Transverse colon (tissue), 4 donors: ENCODE measurements around the gene CDCA8. TPM values are rescaled to one million over a fixed set of nuclear protein-coding genes. Genes with fewer than 3 reads are reported as not detected.

Experiments used
- DNase-seq: peaks from one replicate; pipeline ENCODE4 v3.0.0-alpha.2; 2019
- H3K27ac ChIP-seq, 4 donors: fragments of 200-600 bp; sonication (generic); 2 replicates each; pipeline ENCODE4 v1.5.1; 2016 to 2018; ENCODE audit warnings: inconsistent platforms in 4 of 4
- H3K27me3 ChIP-seq: fragments of 200-600 bp; sonication (generic); 2 replicates; pipeline ENCODE4 v1.5.1; 2017; ENCODE audit warnings: inconsistent platforms
- H3K36me3 ChIP-seq, 4 donors: fragments of 200-600 bp; sonication (generic); 2 replicates each; pipeline ENCODE4 v1.5.1; 2017 to 2019; ENCODE audit warnings: inconsistent platforms in 4 of 4
- H3K4me1 ChIP-seq, 4 donors: fragments of 200-600 bp; sonication (generic); 2 replicates each; pipeline ENCODE4 v1.5.1; 2017 to 2020; ENCODE audit warnings: inconsistent platforms in 4 of 4
- H3K4me3 ChIP-seq, 4 donors: fragments of 200-600 bp; sonication (generic); 1 replicate in 1 of 4; 2 replicates in 3 of 4; pipeline versions ENCODE4 v1.5.1 to v1.6.1; 2017 to 2019; ENCODE audit warnings: inconsistent platforms in 4 of 4
- H3K9me3 ChIP-seq, 2 donors: fragments of 200-600 bp; sonication (generic); 2 replicates each; pipeline ENCODE4 v1.5.1; 2017 to 2019; ENCODE audit warnings: inconsistent platforms in 2 of 2
- CTCF ChIP-seq, 5 experiments: fragments of 200-600 bp in 3 of 5; fragments of 450-650 bp in 2 of 5; sonication (generic) in 3 of 5; IDR thresholded peaks; 1 replicate in 2 of 5; 2 replicates in 3 of 5; pipeline ENCODE4 v1.5.1; 2016 to 2017; ENCODE audit warnings: antibody characterized with exemption in 5 of 5, inconsistent platforms in 3 of 5, mild to moderate bottlenecking in 2 of 5, moderate library complexity in 1 of 5
- EP300 ChIP-seq: sonication (generic); formaldehyde crosslinking; IDR thresholded peaks from one replicate; pipeline ENCODE4 v1.6.1; 2017; ENCODE audit warnings: antibody characterized with exemption, low read depth
- POLR2A ChIP-seq: fragments of 450-650 bp; IDR thresholded peaks from one replicate; pipeline ENCODE4 v1.6.1; 2016; ENCODE audit warnings: antibody characterized with exemption, mild to moderate bottlenecking, moderate library complexity
- POLR2AphosphoS5 ChIP-seq, 3 donors: sonication (generic); formaldehyde crosslinking; IDR thresholded peaks; one replicate each; pipeline ENCODE4 v1.6.1; 2016; ENCODE audit warnings: antibody characterized with exemption in 3 of 3
- WGBS, 2 donors: methylation state at CpG; one replicate each; pipeline ENCODE4 v1.1.5; 2018; ENCODE audit warnings: low coverage in 1 of 2; 5-methylcytosine and 5-hydroxymethylcytosine counted together
- in situ Hi-C, 4 donors: fragments of 200-750 bp; cut with MboI; loops; one replicate each; pipeline versions ENCODE4 v1.15.0 to v1.15.1; 2017; ENCODE audit warnings: low sequenced_read_pairs in 3 of 4, low pct_ligation_motif_present in 1 of 4, low pct_unique_long_range_greater_than_20kb in 1 of 4
- intact Hi-C: fragments of 100-400 bp; cut with DNase I; formaldehyde crosslinking; loops from one replicate; pipeline ENCODE4 v1.15.1; 2023; ENCODE audit warnings: low total_unique reads
- total RNA-seq, 4 donors: library from RNA; depleted of rRNA; stranded (reverse); fragments of >200 nt; gene quantifications; one replicate each; pipeline ENCODE4 v1.1.0, GENCODE V29; 2016

The CDCA8 gene
- total RNA-seq, 4 donors from 2014 or later, result 2.0 to 5.7 (median 2.1) TPM; not detected in 1

DNA sequence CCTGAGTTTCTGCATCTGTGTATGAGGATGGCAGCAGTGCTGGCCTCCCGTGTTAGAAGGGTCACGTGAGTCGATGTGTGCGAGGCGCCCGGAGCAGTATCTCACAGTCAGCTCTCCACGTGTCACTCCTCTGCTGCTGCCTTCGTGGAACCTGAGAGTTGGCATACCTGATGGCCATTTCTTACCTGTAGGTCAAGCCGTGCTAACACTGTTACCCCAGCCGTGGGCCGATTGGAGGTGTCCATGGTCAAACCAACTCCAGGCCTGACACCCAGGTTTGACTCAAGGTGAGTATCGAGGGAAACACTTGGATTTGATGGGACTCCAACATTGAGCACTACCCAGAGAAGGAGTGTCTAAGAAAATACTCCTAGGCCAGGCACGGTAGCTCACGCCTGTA, 10.7 kb downstream of the CDCA8 start:
- DNase-seq, result no peak
- no peaks in the 10 kb centered on the region for H3K36me3 ChIP-seq
- H3K27me3 ChIP-seq, result no peaks in the 10 kb centered on the region
- H3K27ac ChIP-seq, result no peak overlapping the region
- H3K4me1 ChIP-seq, result peaks cover 0 to 9% (median 2%) of the 10 kb centered on the region in 4 donors
- no peak for TF ChIP-seq POLR2AphosphoS5 (IDR thresholded peaks at IDR 0.05)
- TF ChIP-seq POLR2A, result no peak
- TF ChIP-seq CTCF (IDR thresholded peaks at IDR 0.05), result no peak
- no peak for TF ChIP-seq EP300
- in situ Hi-C loops (no loop called here), intact Hi-C loops (no loop called here)
- no peaks in the 10 kb centered on the region for H3K9me3 ChIP-seq
- 90 to 98% methylated on average over 2 to 14 of the region's 14 CpGs for WGBS, 2 donors
- H3K4me3 ChIP-seq, result no peak overlapping the region

- in situ Hi-C loops, result no loop called here
- no peaks in the 10 kb centered on the region for H3K36me3 ChIP-seq
- H3K4me3 ChIP-seq, result no peak overlapping the region
- no peak overlapping the region for H3K27ac ChIP-seq
- no peaks in the 10 kb centered on the region for H3K27me3 ChIP-seq
- intact Hi-C loops, result no loop called here
- WGBS, 2 donors, result 78 to 84% methylated on average over 3 of the region's 3 CpGs
- DNase-seq, result no peak
- H3K4me1 ChIP-seq, result no peaks in the 10 kb centered on the region
- TF ChIP-seq POLR2A, result no peak
- H3K9me3 ChIP-seq, result no peaks in the 10 kb centered on the region
Measured at GRCh38 chr1:37704966-37705365, 12.7 kb downstream of the CDCA8 start.

DNA sequence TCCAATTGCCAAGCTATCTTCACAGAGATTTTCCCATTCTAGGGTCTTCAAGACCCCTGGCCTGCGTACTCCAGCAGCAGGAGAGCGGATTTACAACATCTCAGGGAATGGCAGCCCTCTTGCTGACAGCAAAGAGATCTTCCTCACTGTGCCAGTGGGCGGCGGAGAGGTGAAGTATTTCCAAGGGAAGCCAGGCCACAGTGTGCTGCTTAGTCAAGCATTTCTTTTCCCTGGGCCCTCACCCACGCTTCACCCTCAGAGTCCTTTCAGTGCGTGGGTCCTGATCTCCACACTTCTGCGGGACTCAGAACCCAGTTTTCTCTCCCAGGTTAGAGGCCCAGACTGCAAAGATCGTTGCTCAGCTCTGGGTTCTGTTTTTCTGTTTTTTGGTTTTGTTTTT, 13.1 kb downstream of the CDCA8 start:
- Histone ChIP-seq H3K9me3 (no peaks in the 10 kb centered on the region), H3K4me1 (no peaks in the 10 kb centered on the region), H3K4me3 (no peak overlapping the region), H3K36me3 (no peaks in the 10 kb centered on the region), H3K27ac (no peak overlapping the region), H3K27me3 (no peaks in the 10 kb centered on the region)
- TF ChIP-seq POLR2AphosphoS5 (IDR thresholded peaks at IDR 0.05) (no peak), EP300 (no peak), POLR2A (no peak), CTCF (IDR thresholded peaks at IDR 0.05) (no peak)
- 84% methylated on average over 3 to 8 of the region's 8 CpGs for WGBS, 2 donors
- intact Hi-C loops (no loop called here), in situ Hi-C loops (no loop called here)
- no peak for DNase-seq

DNA sequence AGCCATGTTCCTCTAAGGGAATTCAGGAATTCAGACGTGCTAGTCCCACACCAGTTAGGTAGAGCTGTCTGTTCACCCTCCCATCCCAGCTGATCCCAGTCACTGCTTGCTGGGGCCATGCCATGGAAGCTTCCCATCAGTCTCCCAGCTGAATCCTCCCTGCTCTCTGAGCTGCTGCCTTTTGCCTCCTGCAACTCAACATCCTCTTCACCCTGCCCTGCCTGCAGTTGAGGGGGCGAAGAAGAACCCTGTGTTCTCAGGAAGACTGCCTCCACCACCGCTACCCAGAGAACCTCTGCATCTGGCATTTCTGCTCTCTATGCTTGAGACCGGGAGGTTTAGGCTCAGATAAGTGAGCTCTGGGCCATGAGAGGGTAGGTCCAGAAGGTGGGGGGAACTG, 16.2 kb downstream of the CDCA8 start:
- no peaks in the 10 kb centered on the region for H3K36me3 ChIP-seq
- no peaks in the 10 kb centered on the region for H3K27me3 ChIP-seq
- in situ Hi-C loops, result no loop called here

More for the DNA sequence above, 16.2 kb downstream of the CDCA8 start:
- Histone ChIP-seq H3K27ac (no peak overlapping the region), H3K4me3 (no peak overlapping the region), H3K9me3 (no peaks in the 10 kb centered on the region), H3K4me1 (no peaks in the 10 kb centered on the region)
- intact Hi-C loops, result no loop called here
- 92% methylated on average over 4 of the region's 4 CpGs; no CpG with 5 or more reads in 1 of the 2 donors for WGBS, 2 donors
- no peak for DNase-seq
- TF ChIP-seq CTCF (IDR thresholded peaks at IDR 0.05) (no peak), POLR2A (no peak), POLR2AphosphoS5 (IDR thresholded peaks at IDR 0.05) (no peak), EP300 (no peak)
